Measurements from ENCODE around the gene GRIK2.
"Not testable (repeated sequence)": the region's sequence is repeated elsewhere in the genome, so short reads cannot be mapped to it uniquely, and the experiment has no call there.

Gene GRIK2

DNA sequence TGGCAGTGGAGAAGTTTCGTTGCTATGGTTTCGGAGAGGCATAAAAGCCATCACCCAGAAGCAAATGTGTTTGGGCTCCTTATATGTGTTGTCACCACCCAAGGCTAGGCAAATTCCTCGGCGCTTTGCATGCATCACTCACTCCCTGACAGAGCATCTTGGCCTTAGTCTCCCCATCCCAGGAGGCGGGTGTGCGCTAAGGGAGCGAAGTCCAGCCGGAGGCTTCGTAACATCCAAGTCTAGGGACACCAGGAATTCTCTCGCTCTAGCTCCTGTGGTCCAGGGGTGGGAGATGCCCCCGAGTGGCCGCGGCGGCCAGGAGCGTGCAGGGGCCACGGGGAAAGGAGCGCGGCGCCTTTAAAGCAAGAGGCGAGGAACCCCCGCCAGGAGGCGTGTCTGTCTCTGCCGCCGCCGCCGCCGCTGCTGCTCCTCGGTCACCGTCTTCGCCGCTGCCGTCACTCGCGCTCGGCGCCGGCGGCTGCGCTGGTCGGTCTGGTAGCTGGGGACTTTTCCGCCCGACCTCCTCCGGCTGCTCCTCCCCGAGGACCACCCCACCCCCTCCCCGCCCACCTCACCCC, at the start of gene GRIK2:
Gene GRIK2 (plus strand): TSS at position 458 of the 578 bp plus-strand sequence.
- DNase-seq (ENCODE audit: low read depth in 4 of 4, low spot score in 1 of 4), result no peak

DNA sequence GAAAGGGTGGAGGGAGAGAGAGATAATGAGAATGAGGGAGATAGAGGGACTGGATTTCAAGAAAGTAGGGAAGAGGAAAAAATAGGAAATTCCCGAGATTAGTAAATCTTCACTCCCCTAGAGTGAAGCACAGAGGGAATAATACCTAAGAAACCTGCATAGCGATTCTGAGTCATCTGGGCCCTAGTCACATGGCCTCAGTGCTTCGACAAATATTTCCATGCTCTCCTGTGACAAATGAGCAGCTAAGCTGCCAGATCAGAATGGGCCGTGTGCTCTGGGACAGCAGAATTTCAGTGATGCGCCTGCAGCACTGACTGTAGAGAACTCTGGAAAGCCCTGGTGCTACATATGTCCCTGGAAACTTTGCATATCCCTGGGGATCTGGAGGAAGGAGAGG, 48.6 kb upstream of the GRIK2 start:
- no peak for DNase-seq (ENCODE audit: low read depth in 4 of 4, low spot score in 1 of 4)

DNA sequence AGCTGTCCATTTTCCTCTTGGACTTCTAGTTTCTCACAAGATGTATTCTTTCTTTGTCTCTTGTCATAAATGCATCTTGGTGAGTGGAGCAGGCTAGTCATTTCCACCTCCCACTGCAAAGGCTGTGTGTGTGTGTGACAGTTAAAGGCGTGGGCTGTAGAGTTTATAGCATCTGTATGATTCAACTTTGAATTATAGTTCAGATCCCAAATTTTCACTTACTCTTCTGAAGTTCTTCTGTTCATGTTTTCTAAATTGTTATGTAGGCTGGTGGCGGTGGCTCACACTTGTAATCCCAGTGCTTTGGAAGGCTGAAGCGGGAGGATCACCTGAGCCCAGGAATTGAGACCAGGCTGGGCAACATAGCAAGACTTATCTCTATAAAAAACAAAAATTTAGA, 44.7 kb upstream of the GRIK2 start:
- no peak for DNase-seq (ENCODE audit: low read depth in 4 of 4, low spot score in 1 of 4)

DNA sequence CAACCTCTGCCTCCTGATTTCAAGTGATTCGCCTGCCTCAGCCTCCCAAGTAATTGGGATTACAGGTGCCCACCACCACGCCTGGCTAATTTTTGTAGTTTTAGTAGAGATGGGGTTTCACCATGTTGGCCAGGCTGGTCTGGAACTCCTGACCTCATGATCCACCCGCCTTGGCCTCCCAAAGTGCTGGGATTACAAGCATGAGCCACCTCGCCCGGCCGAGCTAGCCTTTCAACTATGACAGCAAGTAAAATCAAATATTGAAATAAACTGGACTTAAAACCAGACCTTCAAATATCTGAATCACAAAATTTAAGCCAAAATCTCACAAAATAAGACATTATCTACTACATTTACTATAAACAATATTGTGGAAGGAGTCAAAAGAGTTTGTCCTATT, 42.9 kb upstream of the GRIK2 start:
- not testable (repeated sequence) for DNase-seq (ENCODE audit: low read depth in 4 of 4, low spot score in 1 of 4)

DNA sequence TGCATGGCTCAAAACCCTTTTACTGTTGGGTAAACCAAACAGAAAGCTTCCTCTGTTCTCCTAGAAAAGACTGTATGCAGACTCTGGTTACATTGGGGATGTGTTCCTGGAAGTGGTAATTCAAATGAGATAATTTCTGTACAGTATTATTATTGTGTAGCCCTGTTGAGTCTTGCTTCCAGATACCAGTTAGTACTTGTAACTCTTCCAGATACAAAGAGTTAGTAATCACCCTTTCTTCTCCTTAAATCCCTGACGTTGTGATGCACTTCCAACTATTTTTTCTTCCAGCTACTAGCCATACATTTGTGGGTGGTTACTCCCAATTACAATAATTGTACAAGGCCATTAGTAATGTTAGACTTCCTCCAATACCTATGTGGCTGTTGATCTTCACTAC, 42.3 kb upstream of the GRIK2 start:
- no peak for DNase-seq (ENCODE audit: low read depth in 4 of 4, low spot score in 1 of 4)

DNA sequence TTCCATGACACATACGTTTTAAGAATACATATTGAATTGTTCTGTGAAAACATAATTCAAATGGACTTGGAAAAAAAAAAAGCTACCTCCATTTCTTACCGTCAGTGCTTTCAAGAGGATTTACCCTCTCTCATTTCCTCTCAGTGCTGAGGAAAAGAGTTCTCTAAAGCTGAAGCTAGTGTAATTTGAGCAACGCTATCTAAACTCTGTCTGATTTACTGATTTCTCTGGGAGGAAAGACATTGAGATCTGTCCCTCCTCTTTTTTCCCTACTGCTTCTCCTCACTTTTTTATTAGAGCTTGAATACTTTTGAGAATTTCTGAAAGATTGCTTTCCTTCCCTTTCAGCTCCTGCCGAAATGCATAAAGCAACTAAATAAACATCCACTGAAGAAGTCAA, 41.2 kb upstream of the GRIK2 start:
- DNase-seq (ENCODE audit: low read depth in 4 of 4, low spot score in 1 of 4), result no peak

DNA sequence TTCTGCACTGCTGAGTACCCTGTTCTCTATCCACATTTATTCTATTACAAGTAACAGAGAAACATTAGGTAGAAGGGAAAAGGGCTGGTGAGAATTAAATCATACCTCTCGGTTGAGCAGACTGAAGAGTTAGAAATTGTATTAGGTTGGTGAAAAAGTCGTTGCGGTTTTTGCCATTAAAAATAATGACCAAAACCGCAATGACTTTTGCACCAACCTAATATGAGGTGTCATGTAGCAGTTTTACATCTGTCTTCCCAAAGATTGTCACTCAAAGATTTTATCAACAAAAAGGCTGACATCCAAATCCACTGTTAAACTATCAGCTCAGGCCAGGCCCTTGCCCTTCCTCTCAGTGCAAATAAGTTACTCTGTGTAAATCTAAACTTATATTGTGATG, 28.3 kb upstream of the GRIK2 start:
- DNase-seq (ENCODE audit: low read depth in 4 of 4, low spot score in 1 of 4), result no peak

DNA sequence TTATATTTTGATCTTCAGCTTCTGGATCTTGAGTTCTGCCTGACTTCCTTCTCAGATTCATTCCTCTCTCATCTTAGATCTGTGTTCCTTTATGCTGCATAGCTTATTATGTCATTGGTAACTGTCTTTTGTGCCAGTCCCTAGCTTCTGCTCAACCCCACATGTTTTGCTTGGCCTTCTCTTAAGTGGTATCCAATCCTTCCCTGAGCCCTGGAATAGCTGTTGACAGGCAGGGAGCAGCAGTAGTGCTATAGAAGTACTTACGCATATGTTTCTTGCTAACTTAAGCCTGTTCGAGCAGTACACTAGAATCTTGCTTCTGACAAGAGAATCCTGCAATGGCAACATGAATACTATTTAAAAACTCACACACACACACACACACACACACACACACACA, 13.6 kb upstream of the GRIK2 start:
- DNase-seq (ENCODE audit: low read depth in 4 of 4, low spot score in 1 of 4), result no peak

DNA sequence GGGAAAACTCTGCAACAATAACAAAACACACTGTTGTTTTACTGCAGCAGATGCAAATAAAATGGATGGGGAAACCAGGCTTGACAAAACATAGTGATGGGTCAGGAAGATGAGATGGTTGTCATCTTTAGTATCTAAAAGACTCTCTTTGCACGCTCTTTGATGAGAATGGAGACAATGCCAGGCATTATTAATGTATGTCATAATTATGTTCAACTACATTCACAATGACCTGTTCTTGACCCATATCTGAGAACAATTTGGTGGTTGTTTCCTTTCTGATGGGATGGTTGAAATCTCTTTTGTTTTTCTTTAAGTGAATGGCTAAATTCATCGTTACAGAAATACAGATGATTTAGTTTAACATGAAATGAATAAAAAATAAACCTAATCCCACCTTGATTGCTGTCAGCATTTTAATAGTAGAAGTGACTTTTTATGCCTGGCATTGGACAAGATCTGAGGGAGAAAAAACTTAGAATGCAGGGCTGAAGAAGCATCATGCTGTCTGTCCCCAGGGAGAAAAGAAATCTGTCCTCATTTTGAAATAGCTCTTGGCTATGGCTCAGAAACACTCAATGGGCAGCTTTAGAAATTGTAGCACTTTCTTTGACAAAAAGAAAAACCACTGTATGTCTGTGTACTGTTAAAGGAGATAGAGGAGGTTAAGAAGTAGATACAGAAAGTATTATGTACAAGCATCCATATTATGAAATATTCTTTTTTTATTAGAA, 12.4 kb upstream of the GRIK2 start:
- no peak for DNase-seq (ENCODE audit: low read depth in 4 of 4, low spot score in 1 of 4)

DNA sequence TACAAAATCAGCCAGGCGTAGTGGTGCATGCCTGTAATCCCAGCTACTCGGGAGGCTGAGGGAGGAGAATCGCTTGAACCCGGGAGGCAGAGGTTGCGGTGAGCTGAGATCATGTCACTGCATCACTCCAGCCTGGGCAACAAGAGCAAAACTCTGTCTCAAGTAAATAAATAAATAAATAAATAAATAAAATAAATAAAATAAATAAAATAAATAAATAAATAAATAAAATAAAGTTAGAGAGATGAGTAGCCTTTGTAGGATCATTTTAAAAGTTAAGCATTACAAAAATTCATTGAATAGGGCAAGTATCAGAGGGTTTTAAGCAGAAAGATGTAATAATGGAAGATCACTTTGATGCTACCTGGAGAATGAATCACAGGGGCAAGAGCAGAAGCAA, 9.8 kb upstream of the GRIK2 start:
- not testable (repeated sequence) for DNase-seq (ENCODE audit: low read depth in 4 of 4, low spot score in 1 of 4)

DNA sequence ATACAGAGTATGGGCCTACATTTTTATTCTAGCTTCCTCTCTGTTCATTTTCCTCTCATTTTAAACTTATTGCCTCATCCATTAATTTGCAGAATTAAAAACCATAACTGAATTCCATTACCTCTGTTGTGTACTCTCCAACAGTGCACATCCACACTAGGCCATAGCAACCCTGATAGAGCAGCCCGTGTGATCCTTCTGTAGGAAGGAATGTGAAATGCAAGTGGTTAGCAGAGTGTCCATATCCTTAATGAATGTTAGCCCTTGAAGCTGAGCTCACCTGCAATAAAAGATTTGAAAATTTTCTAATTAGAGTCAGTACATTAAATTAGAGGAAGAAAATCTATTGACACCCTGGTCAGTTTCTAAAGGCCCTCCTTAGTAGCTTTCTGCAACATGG, 6.5 kb upstream of the GRIK2 start:
- DNase-seq (ENCODE audit: low read depth in 4 of 4, low spot score in 1 of 4), result no peak

DNA sequence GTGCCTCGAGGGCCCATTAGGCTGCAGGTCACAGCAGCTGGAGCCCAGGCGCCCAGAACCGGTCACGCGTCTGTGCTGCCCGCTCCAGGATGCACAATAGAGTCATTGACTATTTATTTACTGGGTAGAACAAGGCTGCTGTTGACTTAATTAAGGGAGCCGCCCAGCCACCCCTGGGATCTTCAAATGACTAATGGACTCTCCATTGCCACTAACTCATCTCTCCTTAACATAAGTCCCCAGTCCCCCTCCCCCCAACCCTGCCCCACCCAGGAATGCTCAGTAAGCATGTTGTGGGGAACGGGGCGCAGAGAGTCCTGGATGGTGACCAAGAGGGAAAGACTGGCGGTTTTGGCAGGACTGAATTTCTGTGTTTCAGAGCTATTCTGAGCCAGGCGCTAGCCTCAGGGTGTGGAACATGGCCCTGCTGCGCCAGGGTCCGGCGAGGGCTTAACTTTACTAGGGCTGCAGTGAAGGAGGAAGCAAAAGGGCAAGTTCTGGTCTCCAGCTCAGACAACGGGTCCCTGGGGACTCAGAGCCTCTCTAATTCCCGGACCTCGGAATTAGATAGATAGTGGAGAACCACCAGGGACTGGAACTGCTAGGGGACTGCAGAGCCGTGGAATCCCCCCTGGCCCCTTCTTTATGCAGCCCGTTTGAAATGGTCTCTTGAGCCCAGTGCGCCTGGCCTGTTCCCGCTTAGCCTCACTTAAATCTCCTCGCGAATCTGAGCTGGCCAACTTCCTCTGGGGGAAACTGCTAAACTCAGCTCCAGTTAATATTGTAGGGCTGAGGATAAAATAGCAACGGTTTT, 1.5 kb upstream of the GRIK2 start:
- no peak for DNase-seq (ENCODE audit: low read depth in 4 of 4, low spot score in 1 of 4)

DNA sequence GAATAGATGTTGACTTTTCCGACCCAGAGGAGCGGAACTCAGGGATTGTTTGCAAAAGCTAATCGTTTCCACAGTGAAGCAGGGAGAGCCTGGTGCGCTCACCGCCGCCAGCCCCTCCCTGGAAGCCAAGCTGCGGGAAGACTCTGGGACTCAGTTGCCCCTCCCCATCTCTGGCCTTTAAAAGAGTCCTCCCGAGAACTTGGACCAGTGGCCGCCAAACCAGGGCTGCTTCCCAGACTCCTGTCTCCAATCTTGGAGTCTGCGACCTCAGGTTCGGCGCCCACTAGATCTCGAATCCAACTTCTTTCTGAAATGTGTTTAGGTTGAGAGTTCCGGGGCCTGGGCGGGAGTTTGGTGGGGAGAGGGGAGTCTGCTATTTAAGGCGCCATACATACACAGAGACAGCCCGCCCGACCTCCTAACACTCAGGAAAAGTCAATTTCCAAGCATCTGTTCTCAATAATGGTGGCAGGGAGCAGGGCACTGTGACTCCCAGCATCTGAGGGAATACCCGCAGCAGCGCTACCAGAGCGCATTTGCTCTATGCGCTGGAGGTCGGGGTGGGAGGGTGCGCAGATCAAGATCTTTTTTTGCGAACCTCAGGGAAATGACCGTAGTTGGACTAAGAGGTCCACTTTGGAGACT, 800 bp upstream of the GRIK2 start:
- no peak for DNase-seq (ENCODE audit: low read depth in 4 of 4, low spot score in 1 of 4)

DNA sequence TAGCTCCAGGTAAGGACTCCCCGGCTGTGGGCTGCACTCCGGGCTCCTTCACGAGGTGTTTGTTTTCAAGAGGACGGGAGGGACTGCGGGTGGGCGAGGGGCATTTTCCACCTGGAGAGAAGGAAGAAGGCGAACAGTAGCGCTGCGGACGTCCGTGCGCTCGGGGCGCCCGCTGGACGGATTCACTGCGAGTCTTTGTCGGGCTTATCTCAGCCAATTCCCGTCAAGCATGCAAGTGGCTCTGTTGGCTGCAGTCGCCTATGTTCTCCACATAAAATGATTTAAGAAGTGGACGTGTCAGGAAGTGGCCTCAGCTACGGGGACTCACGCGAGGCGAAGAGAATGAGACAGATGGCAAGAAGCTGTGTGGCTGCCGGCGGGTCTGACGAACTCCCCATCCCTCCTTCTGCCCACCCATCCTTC, 332 bp downstream of the GRIK2 start:
- no peak for DNase-seq (ENCODE audit: low read depth in 4 of 4, low spot score in 1 of 4)

DNA sequence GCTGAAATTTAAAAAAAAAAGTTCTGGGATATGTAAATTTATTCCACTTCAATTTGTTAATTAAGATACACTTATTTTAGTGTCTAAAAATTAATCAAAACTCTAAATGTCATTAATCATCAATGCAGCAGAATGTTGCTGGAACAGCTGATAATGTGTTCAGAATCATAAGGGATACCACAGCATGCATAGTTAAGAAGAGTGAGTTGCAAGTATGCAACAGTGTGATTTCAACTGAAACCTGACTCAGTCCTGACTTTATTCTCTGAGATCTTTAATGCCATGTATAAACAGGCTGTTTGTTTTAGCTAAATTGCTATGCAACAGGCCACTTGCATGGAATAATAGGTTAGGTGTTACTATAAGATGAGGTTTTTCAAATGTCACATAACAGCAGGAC, 1.4 kb downstream of the GRIK2 start:
- no peak for DNase-seq (ENCODE audit: low read depth in 4 of 4, low spot score in 1 of 4)

DNA sequence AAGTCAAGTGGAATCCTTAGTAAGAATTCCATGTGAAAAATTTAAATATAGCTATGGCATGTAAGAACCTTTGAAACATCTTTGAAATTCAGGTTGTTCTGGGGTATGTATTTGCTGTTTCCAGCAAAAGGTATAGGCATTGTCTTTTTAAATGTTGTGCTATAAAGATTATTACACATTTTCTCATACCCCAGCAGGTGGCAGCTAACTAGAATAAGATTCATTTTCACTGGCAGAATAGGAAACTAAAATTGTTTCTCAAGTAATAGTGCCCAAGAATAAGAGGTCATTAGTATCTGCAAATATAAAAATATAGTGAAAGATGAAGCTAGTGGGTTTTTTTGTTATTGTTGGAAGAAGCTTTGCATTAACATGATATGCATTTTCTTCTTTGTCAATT, 1.8 kb downstream of the GRIK2 start:
- no peak for DNase-seq (ENCODE audit: low read depth in 4 of 4, low spot score in 1 of 4)

DNA sequence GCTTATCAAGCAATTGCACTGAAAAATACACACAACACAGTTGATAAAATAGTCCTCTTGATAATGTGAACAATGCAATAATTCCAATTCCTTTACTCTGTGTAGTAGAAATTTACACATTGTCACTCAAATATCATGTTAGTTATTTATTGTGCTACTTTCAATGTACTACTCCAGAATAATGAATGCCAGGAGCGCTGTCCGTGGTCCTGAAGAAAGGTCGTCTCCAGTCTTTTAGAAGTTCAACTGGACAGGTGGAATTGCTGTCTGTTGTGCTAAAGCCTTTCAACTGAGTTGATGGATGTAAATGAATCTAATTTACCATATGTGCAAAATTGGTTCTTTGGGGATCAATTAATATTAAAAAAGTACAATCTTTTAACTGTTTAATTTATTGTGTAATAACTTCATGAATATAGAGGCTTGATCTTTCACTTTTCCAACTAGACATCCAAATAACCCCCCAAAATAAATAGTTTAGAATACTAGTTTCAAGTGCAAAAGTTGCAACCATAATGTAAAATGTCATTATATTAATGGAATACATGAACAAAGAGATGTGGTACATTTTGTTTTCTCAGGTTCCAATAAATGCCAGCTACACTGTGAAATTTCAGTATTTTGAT, 3.2 kb downstream of the GRIK2 start:
- no peak for DNase-seq (ENCODE audit: low read depth in 4 of 4, low spot score in 1 of 4)

DNA sequence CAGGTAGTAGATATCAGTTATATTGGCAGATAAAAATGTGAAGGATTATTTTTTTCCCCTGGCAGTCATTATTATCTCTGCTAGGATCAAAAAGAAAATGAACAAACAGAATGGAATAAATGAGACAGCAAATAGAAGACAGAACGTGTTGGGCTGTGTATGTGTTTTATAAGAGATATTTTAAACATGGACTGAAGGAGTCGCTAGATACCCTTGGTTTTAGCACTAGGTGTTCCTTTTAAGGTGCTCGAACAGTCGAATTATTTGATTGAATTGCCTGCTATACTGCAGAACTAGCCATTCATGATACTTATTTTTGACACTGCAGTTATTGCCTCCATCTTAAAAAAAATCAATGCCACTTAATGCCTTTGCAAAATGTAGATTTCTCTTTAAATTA, 3.7 kb downstream of the GRIK2 start:
- DNase-seq (ENCODE audit: low read depth in 4 of 4, low spot score in 1 of 4), result no peak

DNA sequence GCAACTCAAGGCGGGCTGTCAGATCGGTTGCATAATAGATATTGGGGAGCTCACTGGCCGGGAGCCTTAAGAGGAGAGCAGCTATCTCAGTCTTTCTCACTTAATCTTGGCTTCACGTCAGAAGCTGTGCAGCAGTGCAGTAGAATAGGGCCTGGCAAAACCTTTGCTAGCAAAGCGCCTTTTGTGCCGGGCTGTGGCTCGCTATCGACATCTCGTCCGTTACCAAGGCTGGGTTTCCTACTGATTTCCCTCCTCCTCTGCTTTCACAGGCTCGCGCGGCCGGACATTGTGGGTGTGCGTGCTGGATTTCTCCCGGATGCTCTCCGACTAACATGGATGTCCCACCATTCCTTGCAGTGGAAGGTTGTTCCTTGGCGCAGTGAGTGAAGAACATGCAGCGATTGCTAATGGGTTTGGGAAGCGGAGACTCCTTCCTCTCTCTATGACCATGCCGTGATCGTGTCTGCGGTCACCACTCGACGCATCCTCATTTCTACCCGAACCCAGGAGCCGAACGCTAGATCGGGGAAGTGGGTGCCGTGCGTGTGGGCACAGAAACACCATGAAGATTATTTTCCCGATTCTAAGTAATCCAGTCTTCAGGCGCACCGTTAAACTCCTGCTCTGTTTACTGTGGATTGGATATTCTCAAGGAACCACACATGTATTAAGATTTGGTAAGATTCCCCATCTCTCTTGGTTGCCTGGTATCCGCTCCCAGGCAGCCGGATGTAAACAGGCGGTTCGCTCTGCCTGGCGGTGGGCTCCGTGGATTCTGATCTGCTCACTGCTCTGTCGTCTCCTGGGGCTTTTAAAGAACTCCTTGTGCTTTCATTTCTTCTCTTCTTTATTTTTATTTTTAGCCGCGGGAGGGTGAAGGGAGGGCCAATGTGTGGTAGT, 5.5 kb downstream of the GRIK2 start:
- DNase-seq (ENCODE audit: low read depth in 4 of 4, low spot score in 1 of 4), result no peak

DNA sequence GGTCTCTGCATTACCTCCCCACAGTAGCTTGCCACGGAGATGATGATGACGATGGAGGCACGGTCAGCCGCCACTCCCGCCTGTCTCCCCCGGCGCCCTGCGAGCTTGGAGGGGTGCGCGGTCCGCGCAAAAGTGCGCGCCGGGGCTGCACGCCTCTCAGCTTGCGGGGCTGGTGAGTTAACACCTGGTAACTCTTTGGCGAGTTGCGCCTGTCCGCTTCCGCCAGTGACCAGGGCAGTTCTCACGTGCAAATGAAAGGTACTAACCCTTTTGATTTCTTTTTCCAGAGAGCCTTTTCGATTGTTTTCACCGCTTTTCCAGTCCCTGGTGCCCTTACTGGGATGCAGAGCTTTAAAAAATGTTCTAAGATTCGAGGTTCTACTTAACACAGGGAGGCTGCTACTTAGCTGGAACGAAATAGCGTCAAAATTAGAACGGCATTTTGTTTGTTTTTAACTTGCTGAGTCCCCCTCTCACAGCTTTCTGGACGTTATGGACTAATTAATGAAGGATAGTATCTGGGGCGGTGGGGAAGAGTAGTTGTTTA, 6.2 kb downstream of the GRIK2 start:
- no peak for DNase-seq (ENCODE audit: low read depth in 4 of 4, low spot score in 1 of 4)

All from stimulated activated CD4-positive, alpha-beta T cell treated with anti-CD3 and anti-CD28 coated beads, Interleukin-1b, Interleukin-23, amount 100 ng/mL, for 24 hours (primary cell).